HG03565 (cell line): ENCODE data around the gene RAB40B.

Source experiments
- ATAC-seq: cut with Tn5 transposase; IDR thresholded peaks from one replicate; pipeline ENCODE4 v1.9.1; 2021; ENCODE audit warnings: mild to moderate bottlenecking, moderate library complexity; ENCODE audit not compliant: unreplicated experiment

Gene RAB40B

DNA sequence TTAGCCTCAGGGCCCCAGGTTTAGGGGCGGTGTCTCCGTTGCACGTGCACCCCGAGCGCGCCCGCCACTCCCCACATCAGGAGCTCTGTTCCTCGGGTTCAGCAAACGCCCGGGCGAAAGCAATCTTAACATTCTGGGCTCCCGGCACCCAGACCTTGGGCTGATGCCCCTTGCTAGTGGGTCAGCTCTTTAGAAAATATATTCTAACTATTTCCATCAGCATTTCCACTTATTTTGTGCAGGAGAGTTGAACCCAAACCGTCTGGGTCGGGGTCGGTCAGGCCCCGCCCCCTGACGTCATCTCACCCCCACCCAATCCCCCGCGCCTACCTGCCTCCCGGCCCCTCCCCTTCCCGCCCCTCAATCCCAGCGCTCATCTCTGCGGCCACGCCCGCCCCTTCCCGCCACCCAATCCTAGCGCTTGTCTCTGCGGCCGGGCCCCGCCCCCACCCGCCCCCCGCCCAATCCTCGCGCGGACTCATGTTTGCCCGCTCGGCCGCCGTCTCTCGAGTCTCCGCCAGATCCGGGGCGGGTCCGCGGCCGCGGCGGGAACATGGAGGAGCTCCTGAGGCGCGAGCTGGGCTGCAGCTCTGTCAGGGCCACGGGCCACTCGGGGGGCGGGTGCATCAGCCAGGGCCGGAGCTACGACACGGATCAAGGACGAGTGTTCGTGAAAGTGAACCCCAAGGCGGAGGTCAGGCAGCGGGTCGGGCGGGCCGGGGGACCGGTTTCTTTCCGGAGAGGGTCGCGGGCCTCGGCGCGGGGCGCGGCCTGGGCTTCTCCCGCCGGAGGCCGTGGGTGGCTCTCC, 17.9 kb upstream of the RAB40B start, which contains the start of gene FN3KRP:
TSS of gene FN3KRP (plus strand) at position 504 of the 808 bp plus-strand sequence. CDS start at position 554, 50 bp downstream.
- no peak for ATAC-seq

DNA sequence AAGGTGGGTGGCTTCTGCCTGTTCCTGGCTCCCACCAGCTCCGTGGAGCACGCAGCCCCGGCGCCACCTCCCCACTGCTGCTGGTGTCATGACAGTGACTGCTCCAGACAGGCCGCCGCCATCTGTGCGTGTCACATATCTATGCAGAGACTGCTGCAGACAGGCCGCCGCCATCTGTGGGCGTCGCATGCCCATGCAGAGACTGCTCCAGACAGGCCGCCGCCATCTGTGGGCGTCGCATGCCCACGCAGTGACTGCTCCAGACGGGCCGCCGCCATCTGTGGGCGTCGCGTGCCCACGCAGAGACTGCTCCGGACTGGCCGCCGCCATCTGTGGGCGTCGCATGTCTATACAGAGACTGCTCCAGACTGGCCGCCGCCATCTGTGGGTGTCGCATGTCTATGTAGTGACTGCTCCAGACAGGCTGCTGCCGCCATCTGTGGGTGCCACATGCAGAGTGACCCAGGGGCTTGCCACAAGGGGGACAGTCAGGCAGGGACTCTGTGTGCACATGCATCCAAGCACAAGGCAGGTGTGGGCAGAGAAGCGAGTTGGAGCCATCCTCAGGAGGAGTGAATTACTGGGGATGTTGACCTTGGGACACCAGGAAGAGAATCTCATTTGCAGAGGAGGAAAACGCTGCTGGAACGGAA, 14.7 kb upstream of the RAB40B start:
- no peak for ATAC-seq

DNA sequence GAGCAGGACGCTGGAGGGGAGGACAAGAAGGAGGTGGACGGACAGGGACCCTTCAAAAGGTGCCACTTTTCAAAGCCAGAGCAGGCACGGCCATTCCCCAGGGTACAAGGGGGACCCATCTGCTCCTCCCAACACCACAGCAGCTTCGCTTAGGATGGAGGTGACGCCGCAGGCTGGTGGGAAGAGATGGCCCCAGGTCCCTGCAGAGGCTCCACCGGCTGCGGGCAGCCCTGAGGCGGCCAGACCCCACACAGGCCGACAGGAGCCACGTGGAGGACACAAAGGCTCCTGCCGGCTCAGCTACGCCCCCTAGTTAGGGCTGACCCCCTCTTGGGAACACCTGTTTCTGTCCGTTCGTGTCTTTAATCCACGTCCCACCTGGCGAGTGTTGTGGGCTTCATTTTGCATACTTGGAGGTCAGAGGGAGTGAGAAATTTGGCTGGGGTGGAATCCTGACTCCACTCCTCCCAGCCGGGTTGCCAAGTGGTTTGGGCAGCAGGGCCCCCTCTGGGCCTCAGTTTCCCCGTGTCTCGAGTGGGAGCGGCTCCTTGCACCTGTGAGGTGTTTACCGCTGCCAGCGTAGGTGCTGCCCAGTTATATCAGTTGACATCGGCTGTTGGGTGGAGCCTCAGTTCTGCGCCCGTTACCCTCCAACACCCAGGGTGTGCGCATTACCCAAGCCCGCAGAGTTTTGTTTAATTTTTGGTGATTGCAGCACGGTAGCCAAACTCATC, 12.2 kb upstream of the RAB40B start:
- ATAC-seq, result no peak

DNA sequence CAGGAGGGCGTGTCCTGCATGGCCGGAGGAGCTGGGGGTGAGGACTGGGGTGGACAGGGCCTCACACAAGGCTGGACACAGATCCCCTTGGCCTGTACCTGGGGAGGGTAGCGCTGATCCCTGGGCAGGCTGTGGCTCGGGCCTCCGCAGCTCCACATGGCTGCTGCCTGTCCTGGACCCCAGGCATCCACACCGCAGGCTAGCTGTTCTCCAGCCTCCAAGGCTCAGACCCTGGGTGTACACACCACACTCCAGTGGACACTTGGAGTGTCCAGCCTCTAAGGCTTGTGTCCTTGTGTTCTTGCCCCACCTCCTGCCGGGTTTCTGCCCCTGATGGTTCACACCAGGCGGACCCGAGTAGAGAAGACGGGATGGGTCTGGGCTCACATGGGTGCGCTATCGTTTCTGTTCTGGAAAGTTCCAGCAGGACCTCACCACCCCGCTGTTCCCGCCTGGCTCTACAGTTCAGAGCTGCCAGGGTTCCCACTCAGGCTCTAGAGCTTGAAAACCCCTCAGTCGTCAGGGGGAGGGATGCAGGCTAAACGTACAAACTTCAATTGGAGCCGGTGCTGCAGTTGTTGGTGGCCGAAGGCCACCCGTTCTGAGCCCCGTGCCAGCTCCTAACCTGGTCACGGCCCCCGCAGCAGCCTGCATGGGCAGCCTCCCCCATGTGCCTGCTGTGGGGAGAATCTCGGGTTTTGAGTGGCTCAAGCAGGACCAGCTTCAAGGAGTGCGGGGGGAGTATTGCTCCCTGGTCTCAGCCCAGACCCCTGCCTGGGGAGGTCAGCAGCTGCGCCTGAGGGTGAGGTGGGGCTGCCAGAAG, 11.4 kb upstream of the RAB40B start:
- ATAC-seq, result no peak

DNA sequence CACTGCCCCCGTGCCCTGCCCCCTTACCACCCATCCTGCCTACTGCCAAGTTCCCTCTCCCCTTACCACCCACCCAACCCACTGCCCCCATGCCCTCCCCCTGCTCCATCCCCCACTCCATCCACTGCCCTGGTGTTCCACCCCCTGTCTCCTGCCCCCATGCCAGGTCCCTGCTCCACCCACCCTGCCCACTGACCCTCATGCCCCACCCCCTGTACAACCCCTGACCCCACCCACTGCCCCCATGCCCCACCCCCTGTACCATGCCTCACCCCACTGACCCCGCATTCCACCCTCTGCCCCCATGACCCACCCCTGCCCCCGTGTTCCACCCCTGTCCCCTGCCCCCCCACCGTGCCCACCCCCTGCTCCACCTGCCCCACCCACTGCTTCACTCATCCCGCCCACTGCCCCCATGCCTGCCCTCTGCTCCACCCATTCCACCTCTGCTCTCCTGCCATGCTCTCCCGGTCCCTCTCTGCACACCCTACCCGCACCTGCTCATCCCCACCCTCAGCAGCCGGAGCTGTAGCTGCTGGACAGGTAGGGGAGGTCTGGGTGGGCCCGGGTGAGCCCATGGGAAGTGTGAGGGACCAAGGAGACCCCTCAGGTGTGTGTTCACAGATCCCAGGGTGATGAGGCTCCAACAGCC, 10.7 kb upstream of the RAB40B start:
- ATAC-seq, result no peak

DNA sequence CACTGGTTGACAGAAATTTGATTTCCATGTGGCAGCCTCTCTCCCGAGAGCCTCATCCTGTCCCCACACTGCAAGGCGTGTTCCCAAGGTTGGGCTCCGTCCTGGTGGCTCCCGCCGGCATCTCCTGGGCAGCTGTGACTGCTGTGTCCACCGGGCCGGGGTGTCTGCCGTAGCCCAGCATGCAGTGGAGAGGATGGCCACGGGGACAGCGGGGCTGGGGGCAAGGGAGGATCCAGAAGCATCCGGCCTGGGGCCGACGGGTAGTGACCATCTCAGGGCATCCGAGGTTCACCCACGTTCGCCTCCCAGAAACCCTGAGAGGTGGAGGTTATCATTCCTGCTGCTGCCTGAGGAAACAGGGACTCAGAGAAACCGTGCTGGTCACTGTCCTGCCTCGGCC, 7.3 kb upstream of the RAB40B start:
- ATAC-seq, result no peak

DNA sequence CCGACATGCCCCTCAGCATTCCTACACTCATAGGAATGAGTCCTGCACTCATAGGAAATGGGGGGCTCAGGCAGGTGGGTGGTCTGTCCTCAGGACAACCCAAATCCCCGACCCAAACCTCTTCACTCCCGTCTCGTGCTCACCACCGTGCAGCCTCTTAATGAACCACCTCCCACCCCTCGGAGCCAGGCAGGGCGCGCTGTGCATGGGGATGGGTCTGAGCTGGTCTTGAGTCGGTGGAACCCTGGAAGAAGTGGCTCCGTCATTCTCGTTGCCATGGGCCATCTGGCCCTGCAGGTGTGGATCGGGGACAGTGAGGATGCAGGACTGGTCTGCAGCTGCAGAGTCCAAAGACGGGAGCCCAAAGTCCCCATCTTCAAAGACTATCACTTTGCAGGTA, 6.4 kb upstream of the RAB40B start:
- no peak for ATAC-seq

DNA sequence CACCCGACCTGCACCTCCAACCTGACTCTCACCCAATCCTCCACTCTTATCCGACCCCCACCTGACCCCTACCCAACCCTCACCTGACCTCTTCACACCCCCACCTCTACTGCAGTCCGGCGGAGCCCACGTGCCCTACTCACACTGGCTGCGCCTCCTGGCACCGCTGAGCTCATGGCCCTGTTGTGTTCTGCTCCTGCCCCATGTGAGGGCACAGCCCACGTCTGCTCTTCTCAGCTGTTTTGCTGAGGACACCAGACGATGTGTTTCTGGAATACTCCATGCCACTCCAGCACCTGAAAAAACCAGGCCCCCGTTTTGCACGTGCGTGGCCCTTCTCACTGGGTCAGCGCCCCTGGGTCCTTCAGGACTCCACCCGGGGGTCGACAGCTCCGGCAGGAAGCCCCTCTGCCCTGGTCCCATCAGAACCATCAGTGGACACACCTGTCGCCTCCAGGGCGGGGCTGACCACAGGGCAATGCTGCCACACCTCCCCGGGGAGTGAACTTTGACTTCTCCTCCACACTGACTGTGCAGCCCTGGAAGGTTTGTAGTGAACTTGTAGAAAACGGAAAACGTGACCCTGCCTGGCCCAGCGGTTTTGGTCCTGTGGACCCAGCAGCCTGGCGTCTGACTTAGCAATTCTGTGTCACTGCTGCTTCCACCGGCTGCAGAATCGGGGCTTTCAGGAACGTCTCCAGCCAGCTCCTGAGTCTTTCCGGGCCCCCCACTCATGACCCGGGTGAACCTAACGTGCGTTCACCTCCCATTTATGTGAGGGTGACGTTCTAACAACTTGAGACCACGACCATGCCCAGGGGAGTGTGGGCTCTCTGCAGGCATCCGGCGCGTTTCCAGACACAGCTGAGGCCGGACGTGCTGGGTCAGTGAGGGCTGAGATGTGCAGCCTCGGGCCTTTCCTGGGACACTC, 5.7 kb upstream of the RAB40B start:
- ATAC-seq, result no peak

DNA sequence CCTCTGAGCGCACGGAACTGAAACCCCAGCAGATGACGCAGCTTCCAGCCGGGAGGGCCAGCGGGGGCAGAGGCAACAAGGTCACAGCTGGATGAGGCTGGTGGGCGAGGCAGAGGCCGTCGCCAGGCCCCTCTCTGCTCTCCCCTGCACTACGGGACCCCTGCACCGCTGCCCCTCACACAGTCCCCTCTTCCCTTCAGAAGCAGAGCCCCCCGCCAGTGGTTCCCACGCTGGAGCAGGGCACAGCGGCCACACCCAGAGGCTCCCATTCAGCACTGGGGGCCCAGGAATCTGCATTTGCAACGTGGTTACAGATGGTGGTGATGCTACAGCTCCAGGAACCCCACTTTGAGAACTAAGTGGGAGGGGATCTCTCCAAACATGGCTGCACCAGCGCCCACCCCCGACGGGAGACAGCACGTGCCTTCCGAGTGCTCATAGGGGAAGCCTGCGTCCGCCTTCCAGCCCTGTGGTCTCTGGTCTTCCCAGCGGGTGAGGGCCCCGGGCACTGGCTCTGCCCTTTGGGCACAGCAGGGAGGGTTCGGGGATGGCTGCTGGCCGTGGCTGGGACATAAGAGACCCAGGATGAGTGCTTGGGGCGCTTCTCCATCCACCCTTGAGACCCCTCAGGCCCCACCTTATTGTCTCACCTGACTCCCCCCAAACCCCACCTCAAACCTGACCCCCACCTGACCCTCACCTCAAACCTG, 4.7 kb upstream of the RAB40B start:
- ATAC-seq, result no peak

DNA sequence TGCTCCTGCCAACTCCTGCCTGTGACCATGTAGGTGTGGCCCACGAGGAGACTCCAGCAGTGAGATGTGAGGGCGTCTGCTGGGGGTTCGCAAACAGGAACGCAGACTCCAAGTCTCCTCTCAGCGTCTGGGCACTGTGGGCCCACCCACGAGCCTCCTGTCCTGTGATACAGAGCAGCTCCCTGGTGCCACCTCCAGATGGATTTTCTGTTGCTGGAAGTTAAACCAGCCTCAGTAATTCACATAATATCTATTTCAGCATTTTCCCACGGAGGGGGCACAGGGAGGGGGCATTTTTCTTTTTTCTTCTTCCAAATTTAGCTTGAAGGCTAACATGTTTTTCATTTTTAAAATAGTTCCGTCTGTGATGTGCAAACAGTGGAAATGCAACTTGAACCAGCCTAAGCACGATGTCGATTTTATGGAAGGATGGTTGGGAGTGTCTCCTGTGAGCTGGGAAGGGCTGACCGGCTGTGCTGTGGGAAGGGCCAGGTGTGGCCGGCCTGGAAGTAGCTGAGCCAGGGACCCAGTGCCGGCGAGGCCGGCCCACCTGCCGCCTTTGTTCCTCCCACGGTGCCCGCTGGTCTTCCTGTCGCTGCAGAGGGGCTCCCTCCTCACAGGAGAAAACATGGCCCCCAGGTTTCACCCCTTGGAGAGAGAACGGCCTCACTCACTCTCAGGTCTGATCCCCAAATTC, 3.9 kb upstream of the RAB40B start:
- ATAC-seq, result no peak

DNA sequence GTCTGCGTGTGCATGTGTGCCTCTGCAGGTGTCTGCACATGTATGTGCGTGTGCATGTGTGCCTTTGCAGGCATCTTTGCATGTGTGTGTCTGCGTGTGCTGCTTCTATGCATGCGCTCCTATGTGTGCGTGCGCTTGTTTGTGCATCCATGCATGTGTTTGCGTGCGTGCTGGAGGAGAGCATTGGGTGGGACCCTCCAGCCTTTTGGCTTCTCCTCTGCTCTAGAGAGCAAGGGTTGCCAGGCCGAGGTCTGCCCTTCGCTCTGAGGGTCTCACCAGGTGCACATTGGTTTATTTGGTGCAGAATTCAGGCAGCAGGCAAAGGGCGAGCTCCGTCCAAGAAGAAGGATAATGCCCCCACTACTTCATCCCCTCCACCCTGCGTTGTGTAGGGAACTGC, 1.1 kb upstream of the RAB40B start:
- ATAC-seq, result no peak

DNA sequence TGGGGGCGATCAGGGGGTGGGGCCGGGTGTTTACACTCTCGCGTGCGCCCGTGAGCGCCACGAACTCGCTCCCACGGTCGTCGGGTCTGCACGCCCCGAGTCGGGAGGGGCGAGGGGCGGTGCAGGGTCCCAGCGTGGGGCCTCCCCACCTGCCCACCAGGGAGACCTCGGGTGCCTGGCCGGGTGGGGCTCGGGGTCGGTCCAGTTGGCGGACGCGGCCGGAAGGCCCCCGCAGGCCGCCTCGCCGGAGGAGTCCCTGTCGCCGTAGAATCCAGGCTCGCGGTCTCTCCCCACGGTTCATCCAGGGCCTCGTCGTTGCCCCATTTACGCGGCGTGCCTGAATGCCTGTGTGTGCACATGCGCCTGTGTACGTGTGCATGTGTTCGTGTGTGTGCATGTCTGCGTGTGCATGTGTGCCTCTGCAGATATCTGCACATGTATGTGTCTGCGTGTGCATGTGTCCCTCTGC, 510 bp upstream of the RAB40B start:
- no peak for ATAC-seq

DNA sequence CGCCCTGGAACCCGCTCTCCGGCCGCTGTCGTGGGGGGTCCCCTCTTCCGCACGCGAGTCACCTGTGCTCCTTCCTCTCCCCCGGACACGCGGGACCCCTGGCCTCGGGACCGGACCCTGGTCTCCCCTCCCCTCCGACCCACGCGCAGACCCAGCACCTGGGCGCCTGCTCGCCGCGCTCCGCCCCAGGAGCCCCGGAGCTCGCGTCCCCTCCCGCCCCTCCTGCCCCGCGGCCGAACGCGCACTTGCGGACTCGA, 762 bp downstream of the RAB40B start:
- ATAC-seq, result no peak

DNA sequence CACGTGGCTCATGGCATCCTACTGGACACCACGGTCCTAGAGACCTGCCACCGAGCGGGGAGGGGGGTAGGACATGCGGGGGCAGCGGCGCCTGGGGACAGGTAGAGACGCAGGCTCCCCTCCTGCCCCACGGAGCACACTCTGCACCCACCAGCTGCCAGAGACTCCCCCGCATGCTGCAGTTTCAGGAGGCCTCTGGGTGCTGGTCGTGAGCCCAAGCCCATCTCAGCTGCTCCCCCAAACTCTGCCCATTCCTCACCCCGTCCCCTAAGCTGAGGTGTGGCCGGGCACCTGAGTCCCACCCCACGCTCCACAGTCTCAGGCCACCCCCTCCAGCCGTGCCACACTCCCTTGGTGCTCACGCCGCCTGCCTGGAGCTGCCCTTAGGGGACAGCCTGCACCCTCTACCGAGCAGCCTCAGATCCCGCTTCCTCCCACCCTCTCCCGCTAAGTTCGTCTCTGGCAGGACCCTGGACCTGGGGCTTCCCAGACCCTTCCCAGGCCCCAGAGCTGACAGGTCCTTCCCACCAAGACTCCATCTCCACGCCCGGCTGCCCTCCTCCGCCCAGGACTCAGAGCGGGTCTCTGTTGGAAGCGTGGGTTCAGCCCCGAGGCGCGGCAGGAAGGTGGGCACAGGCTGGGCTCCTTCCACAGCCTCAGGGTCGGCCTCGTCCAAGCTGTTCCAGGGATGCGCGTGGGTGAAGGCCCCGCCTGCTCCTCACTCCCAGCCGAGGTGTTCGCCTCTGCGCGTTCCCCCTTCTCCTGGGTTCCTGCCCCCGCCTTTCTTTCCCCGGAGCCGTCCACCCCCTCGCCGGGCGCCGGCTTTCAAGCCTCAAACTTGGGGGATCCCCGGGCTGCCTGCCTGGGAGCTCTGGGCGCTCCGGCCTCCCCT, 1.3 kb downstream of the RAB40B start:
- no peak for ATAC-seq

DNA sequence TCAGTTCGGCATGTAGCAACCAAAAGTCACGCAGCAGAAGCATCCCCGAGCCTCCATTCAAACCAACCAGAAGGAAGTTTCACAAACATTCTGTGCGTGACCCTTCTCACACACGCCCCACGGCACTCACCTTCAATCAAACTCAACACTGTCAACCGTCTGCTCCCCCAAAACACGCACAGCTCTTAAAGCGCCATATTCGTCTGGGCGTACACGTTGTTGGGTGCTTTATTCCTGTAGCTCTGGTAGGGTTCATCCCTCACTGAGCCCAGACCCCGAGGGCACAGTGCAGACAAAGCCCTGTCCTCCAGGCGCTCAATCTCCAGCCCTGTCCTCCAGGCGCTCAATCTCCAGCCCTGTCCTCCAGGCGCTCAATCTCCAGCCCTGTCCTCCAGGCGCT, 2.2 kb downstream of the RAB40B start:
- no peak for ATAC-seq

DNA sequence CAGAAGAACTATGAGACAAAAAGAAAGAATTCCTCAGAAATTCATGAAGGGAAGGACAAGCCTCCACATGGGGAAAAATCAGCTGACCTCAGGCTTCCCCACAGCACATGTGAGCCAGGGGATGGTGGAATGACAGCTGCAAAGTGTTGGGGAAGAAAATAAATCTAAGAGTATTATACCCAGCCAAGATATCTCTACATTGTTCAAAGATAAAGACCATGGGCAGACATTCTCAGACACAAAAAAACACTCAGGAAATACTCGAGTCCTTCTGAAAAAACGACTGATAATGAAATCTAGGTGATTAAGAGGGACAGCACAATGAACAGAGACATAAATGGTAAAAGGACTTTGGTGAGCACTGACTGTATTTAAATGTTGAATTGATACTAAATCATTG, 3.9 kb downstream of the RAB40B start:
- no peak for ATAC-seq

DNA sequence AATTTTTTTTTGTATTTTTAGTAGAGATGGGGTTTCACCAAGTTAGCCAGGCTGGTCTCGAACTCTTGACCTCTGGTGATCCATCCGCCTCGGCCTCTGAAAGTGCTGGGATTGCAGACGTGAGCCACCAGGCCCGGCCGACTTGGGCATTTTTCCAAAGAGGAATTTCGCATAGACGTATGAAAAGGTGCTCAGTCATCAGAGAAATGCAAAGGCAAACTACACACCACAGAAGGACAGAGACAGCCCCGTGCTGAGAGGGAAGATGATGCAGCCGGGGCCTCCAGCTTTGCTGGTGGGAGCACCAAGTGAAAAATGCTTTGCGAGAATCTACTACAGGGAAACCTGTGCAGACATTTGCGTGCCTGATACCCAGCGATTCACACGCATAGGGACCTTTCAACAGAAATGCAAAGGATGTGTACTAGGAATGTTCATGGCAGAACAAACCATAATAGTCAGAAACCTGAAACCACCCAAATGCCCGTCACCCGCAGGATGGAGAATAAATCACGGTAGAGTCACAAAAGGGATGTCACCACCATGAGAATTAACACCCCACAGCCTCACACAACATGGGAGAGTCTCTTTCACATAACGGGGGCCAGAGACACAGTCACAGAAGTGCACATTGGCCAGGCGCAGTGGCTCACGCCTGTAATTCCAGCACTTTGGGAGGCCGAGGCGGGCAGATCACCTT, 5.2 kb downstream of the RAB40B start:
- no peak for ATAC-seq
